GM23248 (cell line): ENCODE results near the gene PRDX3. TPM values are rescaled to one million over a fixed set of nuclear protein-coding genes. Genes with fewer than 3 reads are reported as not detected.
A peak's percentile ranks its signal among the peaks of the same experiment; 100 is the strongest.

ENCODE experiments used
- DNase-seq: peaks from one replicate; pipeline ENCODE4 v3.0.0-alpha.2; 2015
- H2AFZ ChIP-seq: fragments of 200-600 bp; sonication (generic); 2 replicates; pipeline ENCODE4 v1.6.1; 2016; ENCODE audit warnings: antibody characterized with exemption
- H3F3A ChIP-seq: fragments of 200-600 bp; sonication (generic); 2 replicates; pipeline ENCODE4 v1.6.1; 2016; ENCODE audit warnings: mild to moderate bottlenecking, antibody characterized with exemption, mixed run types; ENCODE audit not compliant: insufficient read depth
- H3K27ac ChIP-seq: fragments of 200-600 bp; sonication (generic); 2 replicates; pipeline ENCODE4 v1.5.1; 2016; ENCODE audit warnings: mild to moderate bottlenecking
- H3K27me3 ChIP-seq: fragments of 200-600 bp; sonication (generic); replicated peaks from 2 replicates; pipeline ENCODE4 v1.6.1; 2016; ENCODE audit warnings: mild to moderate bottlenecking; ENCODE audit not compliant: insufficient read depth
- H3K36me3 ChIP-seq: fragments of 200-600 bp; sonication (generic); 2 replicates; pipeline ENCODE4 v1.6.1; 2016; ENCODE audit warnings: low read depth, mild to moderate bottlenecking
- H3K4me1 ChIP-seq: fragments of 200-600 bp; sonication (generic); 2 replicates; pipeline ENCODE4 v1.6.1; 2016; ENCODE audit warnings: mild to moderate bottlenecking; ENCODE audit not compliant: insufficient read depth
- H3K4me2 ChIP-seq: fragments of 200-600 bp; sonication (generic); one replicate; pipeline ENCODE4 v1.6.1; 2016; ENCODE audit warnings: mild to moderate bottlenecking; ENCODE audit not compliant: unreplicated experiment
- H3K4me3 ChIP-seq: fragments of 200-600 bp; sonication (generic); 2 replicates; pipeline ENCODE4 v1.5.1; 2016; ENCODE audit warnings: mild to moderate bottlenecking
- H3K79me2 ChIP-seq: fragments of 200-600 bp; sonication (generic); 2 replicates; pipeline ENCODE4 v1.6.1; 2016; ENCODE audit warnings: mild to moderate bottlenecking; ENCODE audit not compliant: insufficient read depth
- H3K9ac ChIP-seq: fragments of 200-600 bp; sonication (generic); 2 replicates; pipeline ENCODE4 v1.6.1; 2016; ENCODE audit warnings: mild to moderate bottlenecking
- H3K9me2 ChIP-seq: fragments of 200-600 bp; sonication (generic); 2 replicates; pipeline ENCODE4 v1.6.1; 2016; ENCODE audit warnings: mixed run types, mild to moderate bottlenecking, moderate library complexity; ENCODE audit not compliant: insufficient read depth
- H3K9me3 ChIP-seq: fragments of 200-600 bp; sonication (generic); one replicate; pipeline ENCODE4 v1.6.1; 2017; ENCODE audit warnings: low read depth
- H4K20me1 ChIP-seq: fragments of 200-600 bp; sonication (generic); 2 replicates; pipeline ENCODE4 v1.6.0; 2016; ENCODE audit not compliant: insufficient read depth
- EZH2 ChIP-seq: fragments of 200-600 bp; sonication (generic); IDR thresholded peaks from 2 replicates; pipeline ENCODE4 v1.6.1; 2018; ENCODE audit warnings: antibody characterized with exemption, mild to moderate bottlenecking; ENCODE audit not compliant: insufficient read depth, poor library complexity, severe bottlenecking
- EZH2phosphoT487 ChIP-seq: fragments of 200-600 bp; sonication (generic); IDR thresholded peaks from 2 replicates; pipeline ENCODE4 v1.6.1; 2018; ENCODE audit warnings: antibody characterized with exemption, moderate library complexity, mild to moderate bottlenecking, low read depth; ENCODE audit not compliant: insufficient read depth
- WGBS, 2 experiments: methylation state at CpG; one replicate each; pipeline ENCODE4 v1.1.6; 2015 to 2017; ENCODE audit warnings: low lambda C conversion rate in 2 of 2, low coverage in 1 of 2; ENCODE audit errors: missing lambda C conversion rate in 2 of 2; 5-methylcytosine and 5-hydroxymethylcytosine counted together
- in situ Hi-C: fragments of 300-500 bp; cut with MboI; formaldehyde crosslinking; loops from 2 replicates; pipeline ENCODE4 v1.15.0; 2020
- polyA plus RNA-seq: library from polyadenylated mRNA; unstranded; fragments of >200 nt; fragmentation: Nextera tagmentation; extraction: Ambion mirVana; gene quantifications from 2 replicates; pipeline ENCODE4 v1.2.1, GENCODE V29; 2016
- total RNA-seq: library from RNA; depleted of rRNA; stranded (reverse); fragments of >200 nt; shearing (Covaris generic); gene quantifications from 2 replicates; pipeline ENCODE4 v1.2.3, GENCODE V29; 2014

PRDX3 gene
- total and polyA plus RNA-seq, 2 experiments from 2014 or later, result 246 to 302 TPM

DNA sequence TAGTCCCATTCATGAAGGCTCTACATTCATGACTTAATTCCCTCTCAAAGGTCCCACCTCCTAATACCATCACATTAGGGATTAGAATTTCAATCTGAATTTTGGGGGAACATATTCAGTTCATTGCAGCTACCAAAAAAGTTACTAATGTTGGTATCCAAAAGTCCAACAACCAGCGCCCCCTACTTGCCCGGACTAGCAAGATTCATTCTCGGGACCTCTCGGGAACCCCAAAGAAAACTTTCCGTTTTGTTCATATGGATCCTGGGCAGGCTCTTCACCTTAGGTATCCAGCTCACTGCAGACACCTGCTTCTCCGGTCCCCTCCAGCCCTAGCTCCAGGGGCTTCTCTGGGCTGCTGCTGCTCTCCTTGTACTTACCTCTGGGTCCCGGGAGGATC lies 19.8 kb upstream of the PRDX3 start:
- peak; percentile 34 for DNase-seq
- no peaks in the 10 kb centered on the region for H3K27me3 ChIP-seq
- H3K36me3 ChIP-seq, result no peaks in the 10 kb centered on the region
- H3K9me2 ChIP-seq, result no peaks in the 10 kb centered on the region
- H3K4me1 ChIP-seq, result peaks cover 23% of the 10 kb centered on the region
- H3K79me2 ChIP-seq, result no peaks in the 10 kb centered on the region
- in situ Hi-C loops, result loop anchor here (10.0 kb wide), 1 partner anchor 226 kb away; no protein-coding TSS in a partner anchor
- H4K20me1 ChIP-seq, result no peaks in the 10 kb centered on the region
- no peak overlapping the region for H3K4me3 ChIP-seq
- 0 out of 2 replicates have a peak overlapping the region, but pooled peaks have one; percentile 8 for H3K9ac ChIP-seq
- peak overlapping the region; percentile 41 for H3K27ac ChIP-seq
- H2AFZ ChIP-seq, result no peak overlapping the region
- H3F3A ChIP-seq, result peaks cover 26% of the 10 kb centered on the region
- H3K9me3 ChIP-seq, result no peaks in the 10 kb centered on the region
- H3K4me2 ChIP-seq, result peak overlapping the region; percentile 32
- 75 to 86% methylated on average over 7 of the region's 7 CpGs for WGBS, 2 experiments
- TF ChIP-seq EZH2 (no peak), EZH2phosphoT487 (no peak)

DNA sequence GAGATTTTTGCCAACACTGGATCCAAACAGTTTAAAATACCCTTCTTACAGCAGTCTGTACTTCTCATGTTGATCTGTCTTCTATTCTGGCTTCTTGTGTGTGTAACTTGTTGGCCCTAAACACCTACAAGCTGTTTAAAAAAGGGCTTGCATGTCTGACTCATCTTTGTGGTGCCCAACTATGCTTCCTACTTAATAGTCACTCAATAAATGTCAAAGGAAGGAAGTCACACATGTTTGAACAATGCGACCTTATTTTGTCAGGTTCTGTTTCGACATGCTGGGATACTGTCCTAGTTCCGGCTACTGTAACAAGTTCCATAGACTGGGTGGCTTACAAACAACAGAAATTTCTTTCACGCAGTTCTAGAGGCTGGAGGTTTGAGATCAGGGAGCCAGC lies 19.3 kb upstream of the PRDX3 start:
- no peaks in the 10 kb centered on the region for H3K9me2 ChIP-seq
- H3K4me2 ChIP-seq, result peak overlapping the region; percentile 32
- no peaks in the 10 kb centered on the region for H3K36me3 ChIP-seq
- WGBS, 2 experiments, result 25 to 30% methylated on average over 4 of the region's 4 CpGs
- H3F3A ChIP-seq, result peaks cover 21% of the 10 kb centered on the region
- H4K20me1 ChIP-seq, result no peaks in the 10 kb centered on the region
- no peaks in the 10 kb centered on the region for H3K79me2 ChIP-seq
- H3K4me3 ChIP-seq, result no peak overlapping the region
- no peak overlapping the region for H2AFZ ChIP-seq
- TF ChIP-seq EZH2phosphoT487 (peak; percentile 82; the same call in 1 of the 2 replicates), EZH2 (no peak)
- no peaks in the 10 kb centered on the region for H3K9me3 ChIP-seq
- peak; percentile 86 for DNase-seq
- in situ Hi-C loops, result loop anchor here (10.0 kb wide), 1 partner anchor 227 kb away; no protein-coding TSS in a partner anchor
- peak overlapping the region; percentile 41 for H3K27ac ChIP-seq
- H3K9ac ChIP-seq, result 0 out of 2 replicates have a peak overlapping the region, but pooled peaks have one; percentile 8
- no peaks in the 10 kb centered on the region for H3K27me3 ChIP-seq
- H3K4me1 ChIP-seq, result peaks cover 18% of the 10 kb centered on the region

DNA sequence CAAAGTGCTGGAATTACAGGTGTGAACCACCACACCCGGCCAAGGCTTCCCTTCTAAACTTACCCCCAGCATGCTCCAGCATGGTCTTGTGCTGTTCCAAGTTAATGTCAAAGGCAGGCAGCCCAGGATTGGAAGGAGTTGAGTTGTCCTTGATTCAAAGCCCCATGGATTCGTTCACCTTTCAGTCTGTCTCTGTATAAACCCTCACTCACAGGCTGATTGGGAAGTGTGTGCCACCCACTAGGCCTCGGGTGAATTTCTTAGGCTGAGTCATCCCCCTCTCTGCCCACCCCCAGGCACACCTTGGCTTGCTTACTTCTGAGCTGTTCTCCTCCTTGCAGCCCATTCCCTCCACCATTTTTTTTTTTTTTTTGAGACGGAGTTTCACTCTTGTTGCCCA lies 13.3 kb upstream of the PRDX3 start:
- H3K4me1 ChIP-seq, result peaks cover 17% of the 10 kb centered on the region
- H3K9me3 ChIP-seq, result no peaks in the 10 kb centered on the region
- H3K27me3 ChIP-seq, result no peaks in the 10 kb centered on the region
- H3K27ac ChIP-seq, result no peak overlapping the region
- TF ChIP-seq EZH2, result no peak
- TF ChIP-seq EZH2phosphoT487, result no peak
- H2AFZ ChIP-seq, result no peak overlapping the region
- no peaks in the 10 kb centered on the region for H3K79me2 ChIP-seq
- H3K4me3 ChIP-seq, result no peak overlapping the region
- no peaks in the 10 kb centered on the region for H4K20me1 ChIP-seq
- no peaks in the 10 kb centered on the region for H3K9me2 ChIP-seq
- H3K36me3 ChIP-seq, result no peaks in the 10 kb centered on the region
- no peak overlapping the region for H3K9ac ChIP-seq
- 89 to 95% methylated on average over 4 of the region's 4 CpGs for WGBS, 2 experiments
- in situ Hi-C loops, result loop anchor here (10.0 kb wide), 1 partner anchor 233 kb away; no protein-coding TSS in a partner anchor
- DNase-seq, result no peak
- no peak overlapping the region for H3K4me2 ChIP-seq
- H3F3A ChIP-seq, result peaks cover 21% of the 10 kb centered on the region

DNA sequence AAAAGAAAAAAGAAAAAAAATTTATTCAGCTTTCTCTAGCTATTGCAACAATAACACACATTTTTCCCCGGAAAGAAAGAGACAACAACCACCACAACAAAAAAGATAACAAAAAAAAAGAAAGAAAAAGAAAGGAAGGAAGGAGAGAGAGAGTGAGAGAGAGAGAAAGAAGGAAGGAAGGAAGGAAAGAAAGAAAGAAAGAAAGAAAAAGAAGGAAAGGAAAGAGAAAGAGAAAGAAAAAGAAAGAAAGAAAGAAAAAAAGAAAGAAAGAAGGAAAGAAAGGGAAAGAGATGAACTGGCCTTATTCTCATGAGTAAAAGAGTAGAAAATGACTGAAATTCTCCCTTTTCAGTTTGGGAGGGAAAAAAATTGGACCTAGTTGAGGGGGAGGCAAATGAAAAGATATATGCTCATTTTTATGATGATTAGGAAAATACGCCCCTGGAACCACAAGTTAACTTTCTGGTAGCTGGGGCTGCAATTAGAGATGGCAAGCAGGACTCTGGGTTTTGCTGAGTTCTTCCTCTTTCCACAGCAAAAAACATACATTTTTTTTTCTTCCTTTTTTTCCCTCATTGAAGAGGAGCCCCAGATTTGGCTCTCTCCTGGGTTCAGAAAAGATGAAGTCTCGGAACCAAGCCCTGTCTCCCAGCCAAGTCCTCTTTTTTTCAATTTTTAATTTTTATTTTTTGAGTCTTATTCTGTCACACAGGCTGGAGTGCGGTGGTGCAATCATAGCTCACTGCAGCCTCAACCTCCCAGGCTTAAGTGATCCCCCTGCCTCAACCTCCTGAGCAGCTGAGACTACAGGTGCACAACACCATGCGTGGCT lies 12.6 kb upstream of the PRDX3 start:
- 51 to 55% methylated on average over 5 of the region's 5 CpGs for WGBS, 2 experiments
- Histone ChIP-seq H3K9me2 (no peaks in the 10 kb centered on the region), H3K79me2 (no peaks in the 10 kb centered on the region), H3K9ac (peak overlapping the region; percentile 8; the same call in 1 of the 2 replicates), H3K36me3 (no peaks in the 10 kb centered on the region), H3K9me3 (no peaks in the 10 kb centered on the region), H2AFZ (0 out of 2 replicates have a peak overlapping the region, but pooled peaks have one; percentile 7), H3K4me2 (peak overlapping the region; percentile 58), H3K4me1 (peaks cover 17% of the 10 kb centered on the region), H3F3A (peaks cover 21% of the 10 kb centered on the region), H3K27ac (peak overlapping the region; percentile 67), H4K20me1 (no peaks in the 10 kb centered on the region), H3K27me3 (no peaks in the 10 kb centered on the region), H3K4me3 (0 out of 2 replicates have a peak overlapping the region, but pooled peaks have one; percentile 2)
- TF ChIP-seq EZH2phosphoT487 (no peak), EZH2 (no peak)
- no peak for DNase-seq
- in situ Hi-C loops, result loop anchor here (10.0 kb wide), 1 partner anchor 234 kb away; no protein-coding TSS in a partner anchor
